NOMO-1 treated with dmso at 0.1 percent for 144 hours (cell line): Measurements from ENCODE around the gene SCNN1B.
"Not testable (repeated sequence)": the region's sequence is repeated elsewhere in the genome, so short reads cannot be mapped to it uniquely, and the experiment has no call there.

Experiments used
- DNase-seq: peaks from one replicate; lab custom pipeline; 2025; ENCODE audit not compliant: unreplicated experiment; lab: John Stamatoyannopoulos, UW

The SCNN1B gene

GRCh38 chr16:23377071-23377931, 75.2 kb downstream of the SCNN1B start:
- DNase-seq = no peak

- DNase-seq = no peak
These were observed 76.2 kb downstream of the SCNN1B start for GRCh38 chr16:23378256-23378655.

DNA sequence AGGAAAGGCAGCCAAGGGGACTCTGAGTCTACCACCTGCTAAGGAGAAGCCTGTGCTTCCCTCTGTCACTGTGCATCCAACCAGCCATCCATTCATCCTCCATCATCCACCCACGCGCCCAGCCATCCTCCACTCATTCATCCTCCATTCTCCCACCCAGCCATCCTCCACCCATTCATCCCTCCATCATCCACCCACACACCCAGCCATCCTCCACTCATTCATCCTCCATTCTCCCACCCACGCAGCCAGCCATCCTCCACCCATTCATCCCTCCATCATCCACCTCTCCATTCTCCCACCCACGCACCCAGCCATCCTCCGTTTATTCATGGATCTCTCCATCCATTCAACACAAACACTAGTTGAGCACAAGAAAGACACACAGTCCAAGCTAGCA, 76.8 kb downstream of the SCNN1B start:
- no peak for DNase-seq

DNA sequence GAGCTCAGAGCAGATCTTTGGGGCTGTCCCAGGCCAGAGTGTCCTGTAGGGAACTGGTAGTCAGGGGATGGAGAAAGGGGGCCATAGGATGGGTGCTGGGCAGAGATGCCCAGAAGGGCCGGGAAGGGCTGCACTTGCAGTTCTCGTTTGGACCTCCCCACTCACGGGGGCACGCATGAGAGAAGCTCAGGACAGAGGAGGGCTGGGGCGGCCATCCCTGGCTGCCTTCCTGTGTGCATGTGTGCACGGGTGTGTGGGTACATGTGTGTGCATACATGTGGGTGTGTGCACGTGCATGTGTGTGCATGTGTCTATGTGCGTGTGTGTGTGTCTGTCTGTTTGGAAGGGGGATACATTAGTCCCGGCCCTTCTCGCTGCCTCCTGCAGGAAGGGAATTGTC, 77.6 kb downstream of the SCNN1B start:
- DNase-seq = no peak

DNA sequence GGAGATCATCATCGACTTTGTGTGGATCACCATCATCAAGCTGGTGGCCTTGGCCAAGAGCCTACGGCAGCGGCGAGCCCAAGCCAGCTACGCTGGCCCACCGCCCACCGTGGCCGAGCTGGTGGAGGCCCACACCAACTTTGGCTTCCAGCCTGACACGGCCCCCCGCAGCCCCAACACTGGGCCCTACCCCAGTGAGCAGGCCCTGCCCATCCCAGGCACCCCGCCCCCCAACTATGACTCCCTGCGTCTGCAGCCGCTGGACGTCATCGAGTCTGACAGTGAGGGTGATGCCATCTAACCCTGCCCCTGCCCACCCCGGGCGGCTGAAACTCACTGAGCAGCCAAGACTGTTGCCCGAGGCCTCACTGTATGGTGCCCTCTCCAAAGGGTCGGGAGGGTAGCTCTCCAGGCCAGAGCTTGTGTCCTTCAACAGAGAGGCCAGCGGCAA, 78.4 kb downstream of the SCNN1B start:
- DNase-seq = no peak

GRCh38 chr16:23381702-23382101, 79.6 kb downstream of the SCNN1B start:
- DNase-seq = not testable (repeated sequence)

- no peak for DNase-seq
These were observed 80.2 kb downstream of the SCNN1B start for GRCh38 chr16:23382279-23382678.

DNA sequence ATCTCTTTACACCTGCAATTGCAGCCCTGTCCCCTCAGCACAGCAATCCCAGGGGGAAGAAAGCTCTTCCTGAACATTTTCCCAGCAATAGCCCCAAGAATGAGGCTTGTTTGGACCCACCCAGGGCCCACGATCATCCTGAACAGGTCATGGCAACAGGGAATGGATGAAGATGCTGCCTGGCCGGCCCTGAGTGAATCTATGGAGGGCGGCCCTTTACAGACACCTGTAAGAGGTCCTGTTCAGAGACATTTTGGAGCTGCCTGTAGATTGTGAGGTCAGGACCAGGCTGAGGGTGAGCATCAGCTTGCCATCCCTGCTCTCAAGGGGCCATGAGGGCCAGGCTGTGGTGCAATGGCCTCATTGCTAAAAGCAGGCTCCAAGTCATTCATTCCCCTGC, 81.8 kb downstream of the SCNN1B start:
- DNase-seq = no peak

DNA sequence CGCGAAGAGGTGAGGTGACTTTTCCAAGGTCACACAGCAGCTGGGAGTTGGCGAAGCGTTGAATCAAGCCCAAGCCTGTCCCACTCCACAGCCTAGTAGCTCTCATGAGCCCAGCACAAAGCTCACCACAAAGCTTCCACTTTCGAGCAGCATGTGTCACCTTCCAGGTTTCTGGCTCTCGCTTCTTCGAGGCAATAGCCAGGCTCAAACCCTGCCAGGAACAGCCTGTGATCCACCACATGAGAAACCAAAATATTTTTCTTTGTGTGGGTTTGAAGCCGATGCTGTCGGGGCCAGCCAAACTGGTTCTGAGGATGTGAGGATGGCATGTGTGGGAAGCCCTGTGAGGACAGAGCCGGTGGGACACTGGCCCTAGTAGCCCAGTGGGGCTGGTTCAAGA, 82.8 kb downstream of the SCNN1B start:
- no peak for DNase-seq

DNA sequence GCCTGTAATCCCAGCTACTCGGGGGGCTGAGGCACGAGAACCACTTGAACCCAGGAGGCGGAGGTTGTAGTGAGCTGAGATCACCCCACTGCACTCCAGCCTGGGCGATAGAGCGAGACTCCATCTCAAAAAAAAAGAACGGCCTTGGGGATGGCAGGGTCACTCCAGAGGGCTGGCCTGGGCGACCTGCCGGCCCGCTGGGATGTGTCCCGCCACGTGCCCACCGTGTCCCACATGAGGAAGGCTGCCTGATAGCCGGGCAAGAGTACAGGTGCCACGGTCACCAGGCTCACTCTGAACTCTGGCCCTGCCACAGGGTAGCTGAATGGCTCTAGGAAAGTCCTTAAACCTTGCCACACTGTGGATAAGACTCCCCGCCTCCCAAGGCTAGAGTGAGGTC, 83.3 kb downstream of the SCNN1B start:
- no peak for DNase-seq

DNA sequence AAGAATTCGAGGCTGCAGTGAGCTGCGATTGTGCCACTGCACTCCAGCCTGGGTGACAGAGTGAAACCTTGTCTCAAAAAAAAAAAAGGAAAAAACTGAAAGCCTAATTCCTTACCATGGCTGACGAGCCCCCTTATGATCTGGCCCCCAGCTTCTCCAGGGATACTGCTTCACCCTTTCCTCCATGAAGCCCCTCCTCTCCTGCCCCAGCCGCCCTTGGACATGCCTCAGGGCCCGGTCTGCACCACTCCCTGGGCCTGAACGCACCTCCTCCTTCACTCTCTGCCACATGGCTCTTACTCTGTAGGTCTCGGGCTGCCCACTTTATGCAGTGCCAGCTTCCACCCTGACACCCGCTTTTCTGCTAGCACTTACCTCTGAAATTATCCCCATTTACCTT, 85.6 kb downstream of the SCNN1B start:
- DNase-seq = no peak

DNA sequence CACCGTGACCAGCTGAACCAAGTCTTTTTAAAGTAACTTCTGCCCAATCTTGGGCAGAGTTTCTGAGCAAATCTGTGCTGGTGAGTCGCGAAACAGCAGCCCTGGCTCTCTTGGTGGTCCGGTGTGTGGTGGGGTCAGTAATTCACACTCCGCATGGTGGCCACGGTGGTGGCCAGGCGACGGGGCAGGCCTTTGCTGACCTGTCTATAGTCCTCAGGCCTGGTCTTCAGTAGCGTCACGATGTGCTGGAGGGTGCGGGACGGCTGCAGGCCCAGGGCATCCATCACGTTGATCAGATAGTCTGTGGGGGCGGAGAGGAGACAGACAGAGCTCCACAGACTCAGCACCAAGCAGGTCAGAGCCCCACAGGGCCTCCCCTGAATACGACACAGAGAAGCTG, 86.7 kb downstream of the SCNN1B start:
- no peak for DNase-seq

GRCh38 chr16:23389201-23389600, 87.1 kb downstream of the SCNN1B start:
- no peak for DNase-seq

DNA sequence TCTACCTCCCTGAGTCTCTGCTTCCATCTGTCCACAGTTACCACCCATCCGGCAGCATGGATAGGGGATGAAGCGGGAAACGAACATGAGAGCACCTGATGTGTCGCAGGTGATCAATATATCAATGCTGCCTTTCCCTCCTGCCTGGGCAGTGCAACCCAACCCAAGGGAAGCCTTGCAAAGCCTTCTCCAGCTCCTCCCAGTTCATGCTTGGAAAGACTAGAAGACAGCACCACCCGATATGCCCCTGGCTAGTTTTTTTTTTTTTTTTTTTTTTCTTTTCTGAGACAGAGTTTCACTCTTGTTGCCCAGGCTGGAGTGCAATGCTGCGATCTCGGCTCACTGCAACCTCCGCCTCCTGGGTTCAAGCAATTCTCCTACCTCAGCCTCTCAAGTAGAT, 87.8 kb downstream of the SCNN1B start:
- not testable (repeated sequence) for DNase-seq

- no peak for DNase-seq
These were observed 89.5 kb downstream of the SCNN1B start for GRCh38 chr16:23391381-23392222.

- DNase-seq = no peak
These were observed 90.1 kb downstream of the SCNN1B start for GRCh38 chr16:23392223-23392600.

- DNase-seq = no peak
These were observed 92.2 kb downstream of the SCNN1B start for GRCh38 chr16:23394141-23394831.

DNA sequence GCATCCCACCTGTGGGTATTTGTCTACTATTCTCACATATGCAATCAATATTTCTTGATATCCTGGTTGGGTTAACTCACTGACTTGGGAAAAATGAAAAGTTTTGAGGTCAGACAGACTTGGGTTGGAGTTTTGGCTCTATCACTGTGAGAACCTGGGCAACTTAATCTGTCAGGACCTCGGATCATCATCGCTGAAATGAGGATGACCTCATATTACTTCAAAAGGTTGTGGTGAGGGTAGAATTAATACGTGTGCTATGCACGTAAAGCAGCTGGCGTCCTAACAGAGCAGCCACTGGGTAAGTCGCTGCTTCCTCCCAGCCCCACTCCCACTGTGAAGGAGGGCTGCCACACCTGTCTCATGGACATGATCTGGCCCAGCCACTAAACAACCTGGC, 93.6 kb downstream of the SCNN1B start:
- DNase-seq = no peak

DNA sequence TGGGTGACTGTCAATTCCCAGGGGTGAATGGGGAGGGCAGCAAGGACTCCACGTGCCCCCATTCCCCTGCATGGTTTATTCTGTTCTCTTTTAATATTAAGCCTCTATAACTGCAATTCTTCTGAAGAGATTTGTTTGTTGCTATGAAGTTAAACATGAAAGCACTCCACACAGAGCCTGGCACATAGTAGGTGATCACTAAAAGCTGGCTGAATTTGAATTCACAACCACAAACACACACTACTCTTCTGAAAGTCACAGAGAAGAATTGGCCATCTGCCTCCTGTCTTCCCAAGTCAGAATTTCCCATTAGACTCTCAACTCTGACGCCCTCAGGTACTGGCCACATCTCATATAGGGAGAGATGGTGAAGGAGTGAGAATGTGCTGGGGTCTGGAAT, 95.4 kb downstream of the SCNN1B start:
- no peak for DNase-seq

- no peak for DNase-seq
These were observed 97.1 kb downstream of the SCNN1B start for GRCh38 chr16:23398987-23399805.

DNA sequence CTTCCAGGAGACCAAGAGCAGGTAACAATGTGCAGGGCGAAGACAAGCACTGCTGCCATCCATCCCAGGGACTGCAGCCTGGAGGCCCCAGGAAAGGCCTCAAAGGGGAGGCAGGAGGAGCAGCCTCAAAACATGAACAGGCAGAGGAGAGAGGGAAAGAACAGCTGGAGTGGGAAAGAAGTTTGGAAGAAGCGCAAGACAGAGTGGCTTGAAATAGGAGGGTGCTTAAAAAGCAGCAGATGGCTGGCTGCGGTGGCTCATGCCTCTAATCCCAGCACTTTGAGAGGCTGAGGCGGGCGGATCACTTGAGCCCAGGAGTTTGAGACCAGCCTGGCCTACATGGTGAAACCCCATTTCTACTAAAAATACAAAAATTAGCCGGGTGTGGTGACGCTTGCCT, 98.3 kb downstream of the SCNN1B start:
- not testable (repeated sequence) for DNase-seq
